Esophagus squamous epithelium (tissue), 5 donors: Measurements from ENCODE around the gene ELMO1. TPM values are rescaled to one million over a fixed set of nuclear protein-coding genes. Genes with fewer than 3 reads are reported as not detected.

Experiments
- DNase-seq: peaks from one replicate; lab custom pipeline; 2025; lab: John Stamatoyannopoulos, UW
- H3K27ac ChIP-seq, 4 donors: fragments of 200-600 bp; sonication (generic); one replicate each; pipeline ENCODE4 v1.5.1; 2016 to 2019; ENCODE audit warnings: mild to moderate bottlenecking in 1 of 4
- H3K27me3 ChIP-seq, 4 donors: fragments of 200-600 bp; sonication (generic); 1 replicate in 3 of 4; 2 replicates in 1 of 4; pipeline versions ENCODE4 v1.5.1 to v1.6.0; 2017 to 2021; ENCODE audit warnings: antibody characterized with exemption in 1 of 4
- H3K36me3 ChIP-seq, 3 donors: fragments of 200-600 bp; sonication (generic); one replicate each; pipeline ENCODE4 v1.5.1; 2016 to 2019
- H3K4me1 ChIP-seq, 3 donors: fragments of 200-600 bp; sonication (generic); one replicate each; pipeline ENCODE4 v1.5.1; 2017 to 2019
- H3K4me3 ChIP-seq, 4 donors: fragments of 200-600 bp; sonication (generic); 1 replicate in 3 of 4; 2 replicates in 1 of 4; pipeline ENCODE4 v1.5.1; 2016 to 2019; ENCODE audit warnings: mild to moderate bottlenecking in 2 of 4, moderate library complexity in 1 of 4
- H3K9me3 ChIP-seq, 3 donors: fragments of 200-600 bp; sonication (generic); one replicate each; pipeline ENCODE4 v1.5.1; 2016 to 2019
- POLR2A ChIP-seq, 4 donors: fragments of 450-650 bp; IDR thresholded peaks; one replicate each; pipeline ENCODE4 v1.6.1; 2017; ENCODE audit warnings: antibody characterized with exemption in 4 of 4, mild to moderate bottlenecking in 4 of 4, moderate library complexity in 3 of 4
- WGBS, 2 donors: methylation state at CpG; one replicate each; pipeline ENCODE4 v1.1.5; 2018; 5-methylcytosine and 5-hydroxymethylcytosine counted together
- intact Hi-C: fragments of 100-400 bp; cut with DNase I; formaldehyde crosslinking; loops from one replicate; pipeline ENCODE4 v1.15.0; 2022
- total RNA-seq, 4 donors: library from RNA; depleted of rRNA; stranded (reverse); fragments of >200 nt; gene quantifications; one replicate each; pipeline ENCODE4 v1.1.0, GENCODE V29; 2016
- TF ChIP-seq, protein P1 (sequence below), 6 experiments: fragments of 450-650 bp in 4 of 6; fragments of 200-600 bp in 2 of 6; sonication (generic) in 2 of 6; IDR thresholded peaks; one replicate each; pipeline ENCODE4 v1.5.1; 2016 to 2019; ENCODE audit warnings: antibody characterized with exemption in 6 of 6, mild to moderate bottlenecking in 4 of 6, moderate library complexity in 4 of 6
- donor health status: DM: yes; HTN: yes; CAD: no.

Gene ELMO1
- total RNA-seq, 4 donors from 2014 or later, result 0.68 to 36.6 (median 11.8) TPM

DNA sequence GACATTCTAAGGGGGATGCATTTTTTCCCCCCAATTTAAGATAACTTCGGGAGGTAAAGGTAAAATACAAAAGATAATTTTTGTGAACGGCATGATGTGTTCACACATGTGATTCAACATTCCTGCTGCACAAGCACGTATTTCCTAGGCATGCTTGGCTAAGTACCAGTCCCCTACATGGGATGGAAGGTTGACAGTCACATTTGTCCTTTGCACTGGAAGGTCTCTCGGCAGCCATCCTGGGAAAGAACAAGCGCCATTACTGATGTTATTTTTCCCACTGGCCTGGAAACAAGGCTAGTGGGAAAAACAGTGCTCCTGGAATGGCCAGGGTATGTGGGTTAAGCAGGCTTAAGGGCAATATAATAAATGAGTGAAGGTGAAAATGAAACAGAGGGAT is 448.2 kb downstream of the ELMO1 start:
- Histone ChIP-seq H3K27me3 (no peaks in the 10 kb centered on the region), H3K27ac (no peak overlapping the region), H3K4me3 (no peak overlapping the region), H3K9me3 (no peaks in the 10 kb centered on the region), H3K36me3 (no peaks in the 10 kb centered on the region), H3K4me1 (peaks cover 0 to 9% (median 0%) of the 10 kb centered on the region in 3 donors)
- no peak for TF ChIP-seq POLR2A (IDR thresholded peaks at IDR 0.05)
- TF ChIP-seq, protein P1, sequence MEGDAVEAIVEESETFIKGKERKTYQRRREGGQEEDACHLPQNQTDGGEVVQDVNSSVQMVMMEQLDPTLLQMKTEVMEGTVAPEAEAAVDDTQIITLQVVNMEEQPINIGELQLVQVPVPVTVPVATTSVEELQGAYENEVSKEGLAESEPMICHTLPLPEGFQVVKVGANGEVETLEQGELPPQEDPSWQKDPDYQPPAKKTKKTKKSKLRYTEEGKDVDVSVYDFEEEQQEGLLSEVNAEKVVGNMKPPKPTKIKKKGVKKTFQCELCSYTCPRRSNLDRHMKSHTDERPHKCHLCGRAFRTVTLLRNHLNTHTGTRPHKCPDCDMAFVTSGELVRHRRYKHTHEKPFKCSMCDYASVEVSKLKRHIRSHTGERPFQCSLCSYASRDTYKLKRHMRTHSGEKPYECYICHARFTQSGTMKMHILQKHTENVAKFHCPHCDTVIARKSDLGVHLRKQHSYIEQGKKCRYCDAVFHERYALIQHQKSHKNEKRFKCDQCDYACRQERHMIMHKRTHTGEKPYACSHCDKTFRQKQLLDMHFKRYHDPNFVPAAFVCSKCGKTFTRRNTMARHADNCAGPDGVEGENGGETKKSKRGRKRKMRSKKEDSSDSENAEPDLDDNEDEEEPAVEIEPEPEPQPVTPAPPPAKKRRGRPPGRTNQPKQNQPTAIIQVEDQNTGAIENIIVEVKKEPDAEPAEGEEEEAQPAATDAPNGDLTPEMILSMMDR (IDR thresholded peaks at IDR 0.05), result no peak
- no peak for DNase-seq
- 67 to 69% methylated on average over 5 of the region's 5 CpGs for WGBS, 2 donors
- intact Hi-C loops, result no loop called here

DNA sequence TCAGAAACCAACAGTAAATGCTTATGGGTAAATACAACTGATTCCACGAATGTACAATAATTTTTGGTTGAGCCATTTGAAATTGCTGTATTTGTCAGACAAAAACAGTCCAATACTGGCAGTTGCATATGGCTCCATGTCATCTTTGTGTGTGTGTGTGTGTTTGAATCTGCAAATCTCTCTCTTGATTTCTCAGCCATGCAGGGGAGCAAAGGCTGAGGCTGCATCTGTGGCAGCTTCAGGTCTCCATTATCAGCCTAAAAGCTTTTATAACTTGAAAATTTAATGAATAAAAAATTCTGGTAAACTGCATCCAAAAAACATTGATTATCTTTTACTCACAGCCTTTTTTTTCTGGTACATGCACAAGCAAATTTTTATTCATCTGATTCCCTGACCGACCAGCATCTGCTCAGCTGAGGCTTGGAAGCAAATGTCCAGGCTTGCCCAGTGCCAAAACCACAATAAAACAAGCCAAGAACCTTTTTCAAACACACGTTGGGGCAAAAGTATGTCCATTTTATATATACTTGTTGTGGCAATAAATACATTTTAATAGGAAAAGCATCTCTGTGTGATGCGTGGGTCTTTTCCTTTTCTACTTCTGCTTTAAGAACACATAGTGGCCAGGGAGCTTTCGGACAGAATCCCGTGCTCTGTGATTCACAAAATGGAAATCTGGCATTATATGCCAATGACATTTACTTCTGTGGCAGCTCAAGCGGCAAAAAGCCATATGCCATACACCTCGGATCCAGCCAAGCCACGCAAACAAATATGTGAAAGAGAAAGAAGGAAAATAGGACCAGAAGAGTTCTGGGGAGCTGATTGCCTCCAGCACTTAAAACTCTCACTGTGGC is 448.8 kb downstream of the ELMO1 start:
- 45 to 67% methylated on average over 9 of the region's 9 CpGs for WGBS, 2 donors
- Histone ChIP-seq H3K4me1 (peaks cover 0 to 9% (median 0%) of the 10 kb centered on the region in 3 donors), H3K27me3 (no peaks in the 10 kb centered on the region), H3K36me3 (no peaks in the 10 kb centered on the region), H3K27ac (no peak overlapping the region), H3K4me3 (no peak overlapping the region), H3K9me3 (no peaks in the 10 kb centered on the region)
- no peak for DNase-seq
- intact Hi-C loops, result no loop called here
- TF ChIP-seq POLR2A (IDR thresholded peaks at IDR 0.05), result no peak
- TF ChIP-seq, protein P1 (IDR thresholded peaks at IDR 0.05), result no peak

- H3K9me3 ChIP-seq, result no peaks in the 10 kb centered on the region
- no peaks in the 10 kb centered on the region for H3K27me3 ChIP-seq
- H3K27ac ChIP-seq, result no peak overlapping the region
- no peak for DNase-seq
- H3K4me1 ChIP-seq, result peaks cover 0 to 9% (median 0%) of the 10 kb centered on the region in 3 donors
- no peak overlapping the region for H3K4me3 ChIP-seq
- 70 to 72% methylated on average over 2 of the region's 2 CpGs for WGBS, 2 donors
- no peak for TF ChIP-seq POLR2A (IDR thresholded peaks at IDR 0.05)
- TF ChIP-seq, protein P1 (IDR thresholded peaks at IDR 0.05), result no peak
- H3K36me3 ChIP-seq, result no peaks in the 10 kb centered on the region
- intact Hi-C loops, result no loop called here
These were observed 452.9 kb downstream of the ELMO1 start for GRCh38 chr7:36995776-36996175.

- intact Hi-C loops, result no loop called here
- 33 to 50% methylated on average over 1 of the region's 1 CpG for WGBS, 2 donors
- H3K4me3 ChIP-seq, result no peak overlapping the region
- H3K27me3 ChIP-seq, result no peaks in the 10 kb centered on the region
- H3K27ac ChIP-seq, result no peak overlapping the region
- H3K9me3 ChIP-seq, result no peaks in the 10 kb centered on the region
- TF ChIP-seq, protein P1 (IDR thresholded peaks at IDR 0.05), result no peak
- no peak for TF ChIP-seq POLR2A (IDR thresholded peaks at IDR 0.05)
- no peaks in the 10 kb centered on the region for H3K36me3 ChIP-seq
- no peak for DNase-seq
- no peaks in the 10 kb centered on the region for H3K4me1 ChIP-seq
These were observed 454.1 kb downstream of the ELMO1 start for GRCh38 chr7:36994456-36995112.
